Activated CD8-positive, alpha-beta T cell treated with anti-CD3 and anti-CD28 coated beads for 36 hours (primary cell): ENCODE measurements around the gene POC5. TPM values are rescaled to one million over a fixed set of nuclear protein-coding genes. Genes with fewer than 3 reads are reported as not detected.

ENCODE experiments used
- ATAC-seq: fragments of 200-7000 bp; cut with Tn5 transposase; one replicate; pipeline ENCODE4 v1.10.0; 2021; ENCODE audit warnings: mild to moderate bottlenecking, moderate library complexity
- CTCF ChIA-PET: fragments of 350-600 bp; sonication (Branson Sonifier 250); formaldehyde crosslinking; loops from one replicate; lab custom pipeline; 2021; ENCODE audit warnings: antibody characterized with exemption; lab: Charles Lee
- POLR2A ChIA-PET: fragments of 350-600 bp; sonication (Branson Sonifier 250); formaldehyde crosslinking; loops from one replicate; lab custom pipeline; 2021; ENCODE audit warnings: antibody characterized with exemption; lab: Charles Lee
- DNase-seq: peaks from one replicate; pipeline ENCODE4 v3.0.0-alpha.2; 2020
- H3K27ac Mint-ChIP-seq: one replicate; pipeline ENCODE4 v1.8.0; 2021; ENCODE audit warnings: mild to moderate bottlenecking, mixed read lengths
- H3K27me3 Mint-ChIP-seq: one replicate; pipeline ENCODE4 v1.8.0; 2021; ENCODE audit warnings: mixed read lengths
- H3K36me3 Mint-ChIP-seq: one replicate; pipeline ENCODE4 v1.8.0; 2021; ENCODE audit warnings: low read depth, mixed read lengths
- H3K4me1 Mint-ChIP-seq: one replicate; pipeline ENCODE4 v1.8.0; 2021; ENCODE audit warnings: low read depth, mixed read lengths
- H3K4me3 Mint-ChIP-seq: one replicate; pipeline ENCODE4 v1.8.0; 2021; ENCODE audit warnings: mild to moderate bottlenecking, moderate library complexity, mixed read lengths
- H3K9me3 Mint-ChIP-seq: one replicate; pipeline ENCODE4 v1.8.0; 2021; ENCODE audit warnings: mixed read lengths
- CTCF ChIP-seq: fragments of 200-600 bp; IDR thresholded peaks from one replicate; pipeline ENCODE4 v1.8.0; 2022; ENCODE audit warnings: antibody characterized with exemption, mild to moderate bottlenecking
- intact Hi-C: fragments of 100-400 bp; cut with micrococcal nuclease; formaldehyde crosslinking; loops from one replicate; pipeline ENCODE4 v1.10.0; 2022
- total RNA-seq, 2 experiments: library from RNA; stranded (reverse); gene quantifications; one replicate each; pipeline ENCODE4 v1.2.3, GENCODE V29; 2021

Gene POC5, protein sequence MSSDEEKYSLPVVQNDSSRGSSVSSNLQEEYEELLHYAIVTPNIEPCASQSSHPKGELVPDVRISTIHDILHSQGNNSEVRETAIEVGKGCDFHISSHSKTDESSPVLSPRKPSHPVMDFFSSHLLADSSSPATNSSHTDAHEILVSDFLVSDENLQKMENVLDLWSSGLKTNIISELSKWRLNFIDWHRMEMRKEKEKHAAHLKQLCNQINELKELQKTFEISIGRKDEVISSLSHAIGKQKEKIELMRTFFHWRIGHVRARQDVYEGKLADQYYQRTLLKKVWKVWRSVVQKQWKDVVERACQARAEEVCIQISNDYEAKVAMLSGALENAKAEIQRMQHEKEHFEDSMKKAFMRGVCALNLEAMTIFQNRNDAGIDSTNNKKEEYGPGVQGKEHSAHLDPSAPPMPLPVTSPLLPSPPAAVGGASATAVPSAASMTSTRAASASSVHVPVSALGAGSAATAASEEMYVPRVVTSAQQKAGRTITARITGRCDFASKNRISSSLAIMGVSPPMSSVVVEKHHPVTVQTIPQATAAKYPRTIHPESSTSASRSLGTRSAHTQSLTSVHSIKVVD
- total RNA-seq: 10 to 100 TPM; 14.5 to 15.7 TPM

DNA sequence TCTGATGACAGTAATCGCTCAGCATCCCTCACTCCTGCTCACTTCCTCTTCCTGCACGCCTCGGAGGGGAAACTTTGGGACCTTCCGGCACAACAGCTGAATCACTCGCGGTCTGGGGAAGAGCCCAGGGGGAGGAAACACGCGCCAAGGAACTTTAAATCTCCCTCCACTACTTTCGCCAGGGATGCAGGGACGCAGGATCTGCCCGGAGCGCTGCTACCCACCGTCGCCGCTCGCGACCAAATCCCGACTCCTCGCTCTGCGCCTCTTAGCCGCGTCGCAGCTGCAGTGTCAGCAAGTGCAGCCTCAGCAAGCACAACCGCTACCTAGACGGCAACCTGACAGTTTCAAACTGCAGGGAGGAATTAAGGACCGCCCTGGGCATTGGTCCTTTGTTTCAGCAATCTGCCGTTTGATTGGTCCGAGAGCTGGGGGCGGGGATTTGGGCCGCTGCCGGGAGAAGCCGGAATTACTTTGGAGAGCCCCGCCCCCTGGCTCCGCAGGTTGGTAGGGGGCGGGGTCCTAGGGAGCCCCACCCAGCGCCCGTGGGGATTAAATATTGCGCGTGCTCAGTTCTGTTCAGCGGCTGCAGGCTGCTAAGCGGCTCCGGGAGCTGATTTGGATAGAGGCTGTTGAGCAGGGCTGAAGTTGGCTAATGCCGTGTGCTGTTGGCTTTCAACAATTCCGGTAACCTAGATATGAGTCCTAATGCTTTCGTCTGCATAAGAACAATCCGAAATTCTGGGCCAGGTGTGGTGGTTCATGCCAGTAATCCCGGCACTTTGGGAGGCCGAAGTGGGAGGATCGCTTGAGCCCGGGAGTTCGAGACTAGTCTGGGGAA is at the start of gene POC5:
Gene POC5, minus strand, starts transcription at position 356 of the 841 bp plus-strand sequence. CDS start 4,500 bp downstream, outside the sequence.
- H3K4me1 Mint-ChIP-seq: peaks cover 24% of the 10 kb centered on the region
- intact Hi-C loops: no loop called here
- H3K36me3 Mint-ChIP-seq: peaks cover 16% of the 10 kb centered on the region
- no peak for TF ChIP-seq CTCF
- ChIA-PET POLR2A (interaction anchor here (0.7 to 1.4 kb wide), 4 partner anchors 10 to 201 kb away, joined by 3 to 5 read pairs (median 4); no protein-coding TSS in a partner anchor), CTCF (interaction anchor here (1.2 kb wide), 2 partner anchors 9 kb away, joined by 3 to 4 read pairs; no protein-coding TSS in a partner anchor)
- DNase-seq (peak; percentile 99), ATAC-seq (peak; percentile 95)
- H3K9me3 Mint-ChIP-seq: no peaks in the 10 kb centered on the region
- no peaks in the 10 kb centered on the region for H3K27me3 Mint-ChIP-seq
- peak within 1 kb of the TSS; percentile 99 for H3K27ac Mint-ChIP-seq
- H3K4me3 Mint-ChIP-seq: peak within 1 kb of the TSS; percentile 96

- no peak for TF ChIP-seq CTCF
- Mint-ChIP-seq H3K27ac (no peak overlapping the region), H3K27me3 (peaks cover 9% of the 10 kb centered on the region), H3K9me3 (no peaks in the 10 kb centered on the region), H3K4me3 (no peak overlapping the region), H3K36me3 (no peaks in the 10 kb centered on the region), H3K4me1 (no peaks in the 10 kb centered on the region)
- intact Hi-C loops: no loop called here
- ChIA-PET POLR2A (no interaction called here), CTCF (interaction anchor here (0.9 kb wide), 1 partner anchor 18 kb away, joined by 3 read pairs; no protein-coding TSS in a partner anchor)
- ATAC-seq (no peak), DNase-seq (no peak)
Measured at GRCh38 chr5:75758116-75758515, 40.9 kb upstream of the POC5 start.

DNA sequence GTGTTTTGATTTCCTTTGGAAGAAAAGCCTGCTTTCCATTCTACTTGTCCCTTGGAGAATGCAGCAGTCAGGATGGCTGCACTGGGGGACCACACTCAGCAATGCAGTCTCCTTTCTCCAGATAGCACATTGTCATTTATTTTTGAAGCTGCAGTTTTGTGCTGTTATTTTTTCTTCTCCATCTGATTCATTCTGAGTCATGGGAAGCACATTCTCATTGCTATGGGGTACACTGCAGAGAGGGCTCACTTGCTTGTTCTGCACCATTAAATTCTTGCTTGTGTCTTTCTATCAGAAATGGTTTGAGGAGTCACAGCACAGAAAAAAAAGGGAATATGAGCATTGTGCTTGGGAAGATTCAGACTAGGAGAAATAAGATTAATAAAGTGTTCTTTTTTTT is 39.7 kb upstream of the POC5 start:
- no peaks in the 10 kb centered on the region for H3K9me3 Mint-ChIP-seq
- H3K36me3 Mint-ChIP-seq: no peaks in the 10 kb centered on the region
- intact Hi-C loops: no loop called here
- TF ChIP-seq CTCF: no peak
- POLR2A ChIA-PET: no interaction called here
- CTCF ChIA-PET: no interaction called here
- DNase-seq: no peak
- H3K4me1 Mint-ChIP-seq: no peaks in the 10 kb centered on the region
- no peak for ATAC-seq
- H3K27ac Mint-ChIP-seq: no peak overlapping the region
- H3K4me3 Mint-ChIP-seq: no peak overlapping the region
- H3K27me3 Mint-ChIP-seq: peaks cover 9% of the 10 kb centered on the region

DNA sequence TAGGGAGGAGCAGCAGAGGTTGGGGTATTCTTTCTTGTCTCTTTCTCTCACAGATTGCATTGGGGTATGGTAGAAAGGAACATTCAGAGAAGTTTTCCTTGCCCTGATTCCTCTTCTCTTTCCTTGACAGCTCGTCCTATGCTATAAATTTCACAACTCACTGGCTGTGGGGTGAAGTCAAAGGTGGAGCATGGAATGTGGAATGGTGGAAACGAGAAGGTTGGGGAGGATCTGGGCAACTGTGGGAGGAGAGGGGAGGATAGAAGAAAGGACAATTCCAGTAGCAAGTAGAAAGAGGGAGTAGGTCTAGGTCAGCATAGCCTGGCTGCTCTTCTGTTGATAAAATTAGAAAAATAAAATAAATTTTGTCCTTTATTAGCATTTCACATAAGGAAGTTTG is 39.0 kb upstream of the POC5 start:
- no peaks in the 10 kb centered on the region for H3K9me3 Mint-ChIP-seq
- no peak for TF ChIP-seq CTCF
- ChIA-PET CTCF (no interaction called here), POLR2A (no interaction called here)
- no peaks in the 10 kb centered on the region for H3K36me3 Mint-ChIP-seq
- H3K4me1 Mint-ChIP-seq: no peaks in the 10 kb centered on the region
- intact Hi-C loops: no loop called here
- H3K4me3 Mint-ChIP-seq: no peak overlapping the region
- peaks cover 9% of the 10 kb centered on the region for H3K27me3 Mint-ChIP-seq
- no peak overlapping the region for H3K27ac Mint-ChIP-seq
- ATAC-seq: no peak
- no peak for DNase-seq
